Measurements from ENCODE around the gene PTPRH. TPM values are rescaled to one million over a fixed set of nuclear protein-coding genes. Genes with fewer than 3 reads are reported as not detected.
"Not testable (repeated sequence)": the region's sequence is repeated elsewhere in the genome, so short reads cannot be mapped to it uniquely, and the experiment has no call there.

The PTPRH gene
- total and polyA plus RNA-seq, 8 donors: 0.10 to 0.63 (median 0.23) TPM

DNA sequence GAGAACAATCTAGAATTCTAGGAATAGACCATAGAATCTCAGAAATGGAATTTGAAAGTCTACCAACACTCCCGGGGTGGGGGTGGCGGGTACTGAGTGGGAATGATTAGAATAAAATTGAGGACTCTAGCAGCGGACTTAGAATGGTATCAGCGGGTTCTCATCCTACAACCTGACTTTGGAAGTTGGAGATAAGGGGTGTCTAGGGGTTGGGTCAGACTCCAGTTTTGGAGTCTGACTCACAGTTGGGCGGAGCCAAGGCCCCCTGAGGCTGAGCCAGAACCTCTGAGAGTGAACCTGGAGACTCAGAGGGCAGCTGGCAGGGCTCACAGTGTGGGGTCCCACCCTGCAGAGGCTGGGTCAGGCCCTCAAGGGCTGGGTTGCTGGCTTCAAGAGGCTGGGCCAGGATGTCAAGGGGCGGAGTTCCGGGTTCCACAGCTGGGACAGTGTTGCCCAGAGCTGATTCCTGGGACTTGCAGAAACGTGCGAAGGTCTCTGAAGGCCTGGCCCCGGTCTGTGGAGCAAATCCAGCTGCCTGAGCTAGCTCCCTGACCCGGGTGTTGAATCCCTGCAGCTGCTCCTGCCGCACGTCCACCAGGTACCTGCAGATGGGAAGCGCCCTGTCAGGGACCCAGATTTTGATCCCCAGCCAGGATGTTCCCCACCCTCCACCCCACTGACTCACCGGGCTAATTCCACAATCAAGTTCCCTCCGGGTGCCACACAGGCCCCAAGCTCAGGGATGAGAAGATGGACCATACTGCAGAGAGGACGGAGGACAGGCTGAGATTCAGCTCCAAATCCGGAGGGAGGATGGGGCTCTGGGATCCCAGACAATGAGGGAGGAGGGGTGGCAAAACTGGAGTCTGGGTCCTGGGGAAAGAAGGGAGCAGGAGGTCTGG, 50.2 kb downstream of the PTPRH start:
- intact Hi-C loops (cut with DNase I): no loop called here
- Histone ChIP-seq H3K4me1 (peaks cover 0 to 9% of the 10 kb centered on the region in 2 donors), H3K4me3 (no peak overlapping the region), H3K27me3 (peaks cover 50 to 91% of the 10 kb centered on the region in 2 donors), H3K36me3 (no peaks in the 10 kb centered on the region), H3K27ac (no peak overlapping the region), H3K9me3 (no peaks in the 10 kb centered on the region)
- ATAC-seq (no peak), DNase-seq (peak in 1 of 4 donors; percentile 45)
- TF ChIP-seq, protein P1, sequence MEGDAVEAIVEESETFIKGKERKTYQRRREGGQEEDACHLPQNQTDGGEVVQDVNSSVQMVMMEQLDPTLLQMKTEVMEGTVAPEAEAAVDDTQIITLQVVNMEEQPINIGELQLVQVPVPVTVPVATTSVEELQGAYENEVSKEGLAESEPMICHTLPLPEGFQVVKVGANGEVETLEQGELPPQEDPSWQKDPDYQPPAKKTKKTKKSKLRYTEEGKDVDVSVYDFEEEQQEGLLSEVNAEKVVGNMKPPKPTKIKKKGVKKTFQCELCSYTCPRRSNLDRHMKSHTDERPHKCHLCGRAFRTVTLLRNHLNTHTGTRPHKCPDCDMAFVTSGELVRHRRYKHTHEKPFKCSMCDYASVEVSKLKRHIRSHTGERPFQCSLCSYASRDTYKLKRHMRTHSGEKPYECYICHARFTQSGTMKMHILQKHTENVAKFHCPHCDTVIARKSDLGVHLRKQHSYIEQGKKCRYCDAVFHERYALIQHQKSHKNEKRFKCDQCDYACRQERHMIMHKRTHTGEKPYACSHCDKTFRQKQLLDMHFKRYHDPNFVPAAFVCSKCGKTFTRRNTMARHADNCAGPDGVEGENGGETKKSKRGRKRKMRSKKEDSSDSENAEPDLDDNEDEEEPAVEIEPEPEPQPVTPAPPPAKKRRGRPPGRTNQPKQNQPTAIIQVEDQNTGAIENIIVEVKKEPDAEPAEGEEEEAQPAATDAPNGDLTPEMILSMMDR (IDR thresholded peaks at IDR 0.05): no peak

DNA sequence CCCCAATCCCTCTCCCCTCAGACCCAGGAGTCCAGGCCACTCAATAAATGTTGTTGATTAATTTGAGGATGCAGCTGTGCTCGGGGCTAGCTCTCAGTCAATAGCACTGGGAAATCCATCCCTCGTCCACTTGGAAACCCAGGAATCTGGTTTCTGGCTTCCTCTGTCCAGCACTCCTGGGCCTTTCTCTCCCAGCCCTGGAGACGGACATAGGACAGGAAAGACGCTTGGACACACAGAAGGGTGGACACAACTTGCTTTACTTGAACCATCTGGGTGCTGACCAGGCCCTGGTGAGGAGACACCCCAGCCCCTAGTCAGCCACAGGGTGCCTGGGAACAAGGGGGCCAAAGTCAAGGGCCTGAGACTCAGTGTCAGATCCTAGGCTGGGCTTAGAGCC, 50.9 kb downstream of the PTPRH start:
- intact Hi-C loops (cut with DNase I): no loop called here
- ATAC-seq (no peak), DNase-seq (no peak)
- Histone ChIP-seq H3K4me1 (peaks cover 0 to 9% of the 10 kb centered on the region in 2 donors), H3K27ac (no peak overlapping the region), H3K4me3 (no peak overlapping the region), H3K27me3 (peaks cover 50 to 90% of the 10 kb centered on the region in 2 donors), H3K9me3 (no peaks in the 10 kb centered on the region), H3K36me3 (no peaks in the 10 kb centered on the region)
- TF ChIP-seq, protein P1 (IDR thresholded peaks at IDR 0.05): no peak

DNA sequence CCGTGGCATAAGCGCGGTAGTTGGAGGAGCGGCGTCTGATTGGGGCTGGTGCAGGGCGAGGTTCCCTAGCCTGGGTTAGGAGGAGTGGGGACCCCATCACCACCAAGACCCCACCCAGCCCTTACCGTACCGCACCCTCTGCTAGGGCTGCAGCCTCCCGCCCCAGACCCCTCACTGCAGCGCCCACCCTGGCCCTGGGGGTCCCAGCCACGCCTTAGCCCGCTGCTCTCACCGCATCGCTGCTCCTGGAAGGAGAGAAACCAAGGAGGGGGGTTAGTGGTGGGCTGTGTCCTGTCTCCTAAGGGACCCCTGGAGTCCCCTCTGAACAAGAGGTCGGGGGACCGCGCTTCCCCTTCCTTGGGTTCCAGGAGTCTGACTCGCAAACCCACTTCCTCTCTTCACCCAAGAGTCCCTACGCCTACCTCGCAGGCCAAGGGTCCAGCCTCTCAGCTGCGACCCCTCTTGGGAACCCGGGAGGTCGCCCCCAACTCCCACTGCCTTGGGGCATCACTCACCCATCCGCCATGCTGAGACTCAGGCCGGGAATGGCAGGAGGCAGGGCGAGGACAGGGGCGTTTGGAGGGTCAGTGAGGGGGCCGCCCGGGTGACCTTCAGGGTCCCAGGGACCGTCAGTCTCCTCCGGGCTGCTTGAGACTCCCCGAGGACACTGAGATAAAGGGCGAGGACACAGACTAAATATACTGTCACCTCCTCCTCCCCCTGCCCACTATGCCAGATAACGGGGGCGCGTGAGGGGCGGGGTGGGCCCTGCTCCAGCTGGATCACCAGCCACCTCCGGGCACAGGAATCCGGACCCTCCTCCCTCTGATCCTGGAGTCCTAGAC, 52.0 kb downstream of the PTPRH start, which contains the start of gene TNNI3:
Gene TNNI3, minus strand, starts transcription at position 669 of the 845 bp plus-strand sequence. Its CDS starts 143 bp downstream, at position 526.
- H3K27ac ChIP-seq: no peak within 1 kb of the TSS
- H3K9me3 ChIP-seq: no peaks in the 10 kb centered on the region
- DNase-seq (peak in 1 of 4 donors; percentile 60), ATAC-seq (no peak)
- intact Hi-C loops (cut with DNase I): no loop called here
- peaks cover 45 to 87% of the 10 kb centered on the region in 2 donors for H3K27me3 ChIP-seq
- TF ChIP-seq, protein P1 (IDR thresholded peaks at IDR 0.05): no peak
- H3K4me3 ChIP-seq: no peak within 1 kb of the TSS
- peaks cover 0 to 9% of the 10 kb centered on the region in 2 donors for H3K4me1 ChIP-seq
- no peaks in the 10 kb centered on the region for H3K36me3 ChIP-seq

DNA sequence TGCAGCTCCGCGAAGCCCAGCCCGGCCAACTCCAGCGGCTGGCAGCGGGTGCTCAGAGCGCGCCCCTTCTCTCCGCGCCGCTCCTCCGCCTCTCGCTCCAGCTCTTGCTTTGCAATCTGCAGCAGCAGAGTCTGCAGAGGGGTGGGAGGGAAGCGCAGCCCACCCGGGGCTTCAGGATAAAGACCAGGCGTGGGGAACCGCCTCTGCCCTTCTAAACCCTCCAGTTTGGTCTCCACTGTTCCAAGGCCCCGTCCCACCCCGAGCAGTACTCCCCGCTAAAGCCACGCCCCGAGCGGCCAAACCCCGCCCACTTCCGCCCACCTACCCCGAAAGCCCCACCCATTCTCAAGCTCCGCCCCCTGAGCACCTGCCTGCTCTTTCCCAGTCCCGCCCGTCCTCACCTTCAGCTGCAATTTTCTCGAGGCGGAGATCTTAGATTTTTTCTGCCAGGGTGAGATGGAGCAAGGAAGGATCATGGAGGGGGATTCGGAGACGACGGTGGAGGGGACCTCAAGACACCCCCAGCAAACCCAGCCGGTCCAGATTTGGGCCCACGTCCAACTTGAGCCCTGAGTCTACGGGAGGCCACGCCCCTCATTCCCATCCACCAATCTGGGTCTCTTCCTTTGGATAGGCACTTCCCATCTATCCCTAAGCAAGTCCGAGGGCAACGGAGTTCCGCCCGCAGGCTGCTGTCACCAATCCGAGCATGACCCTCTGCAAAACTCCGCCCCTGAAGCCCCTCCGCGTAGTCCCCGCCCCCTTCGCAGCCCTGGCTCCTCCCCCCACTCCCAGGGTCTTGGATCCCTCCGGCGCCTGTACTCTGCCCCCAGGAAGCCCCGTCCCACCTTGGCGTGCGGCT, 52.9 kb downstream of the PTPRH start:
- peaks cover 0 to 9% of the 10 kb centered on the region in 2 donors for H3K4me1 ChIP-seq
- no peak overlapping the region for H3K27ac ChIP-seq
- intact Hi-C loops (cut with DNase I): no loop called here
- no peaks in the 10 kb centered on the region for H3K36me3 ChIP-seq
- H3K9me3 ChIP-seq: peaks cover 0 to 3% of the 10 kb centered on the region in 2 donors
- TF ChIP-seq, protein P1 (IDR thresholded peaks at IDR 0.05): no peak
- peak; percentile 36 for ATAC-seq
- H3K27me3 ChIP-seq: peaks cover 37 to 78% of the 10 kb centered on the region in 2 donors
- no peak overlapping the region for H3K4me3 ChIP-seq
- DNase-seq: peak in 1 of 4 donors; percentile 78

DNA sequence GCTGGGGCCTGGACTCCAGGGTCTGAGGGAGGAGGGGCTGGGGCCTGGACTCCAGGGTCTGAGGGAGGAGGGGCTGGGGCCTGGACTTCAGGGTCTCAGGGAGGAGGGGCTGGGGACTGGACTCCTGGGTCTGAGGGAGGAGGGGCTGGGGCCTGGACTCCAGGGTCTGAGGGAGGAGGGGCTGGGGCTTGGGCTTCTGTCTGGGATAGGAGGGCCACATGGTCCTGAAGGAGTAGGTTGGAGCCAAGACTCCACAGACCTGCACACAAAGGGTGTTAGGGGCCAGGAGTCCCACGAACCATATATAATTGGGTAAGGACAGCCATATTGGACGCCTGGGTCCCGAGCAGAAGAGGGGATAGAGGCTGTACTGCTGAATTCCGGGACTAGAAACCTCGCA, 53.5 kb downstream of the PTPRH start:
- H3K36me3 ChIP-seq; ATAC-seq; DNase-seq; H3K4me3 ChIP-seq; H3K27ac ChIP-seq; intact Hi-C loops (cut with DNase I); H3K4me1 ChIP-seq; H3K9me3 ChIP-seq: not testable (repeated sequence)
- peaks cover 30 to 72% of the 10 kb centered on the region in 2 donors for H3K27me3 ChIP-seq
